ENCODE measurements around the gene PPIL6.

DNA sequence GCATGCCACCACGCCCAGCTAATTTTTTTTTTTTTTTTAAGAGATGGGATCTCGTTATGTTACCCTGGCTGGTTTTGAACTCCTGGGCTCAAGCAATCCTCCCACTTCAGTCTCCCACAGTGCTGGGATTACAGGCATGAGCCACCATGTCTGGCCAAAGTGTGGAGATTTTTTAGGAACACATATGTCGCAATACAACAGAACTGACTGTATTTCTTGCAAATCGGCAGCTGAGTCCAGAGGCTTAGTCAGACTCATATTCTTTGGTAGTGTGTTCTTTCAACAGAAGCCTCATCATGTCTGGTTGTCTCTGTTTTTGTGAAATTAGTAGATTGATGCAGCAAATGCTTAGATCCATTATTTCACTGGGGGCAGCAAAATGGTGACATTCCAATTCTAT is 34.2 kb downstream of the PPIL6 start:
- TF ChIP-seq POLR2A (IDR thresholded peaks at IDR 0.05; ENCODE audit: low read depth, low read length) (no peak), SPI1 (IDR thresholded peaks at IDR 0.05; ENCODE audit: low read depth, low read length) (no peak), TAF1 (IDR thresholded peaks at IDR 0.05; ENCODE audit: low read depth, low read length) (no peak), POLR2AphosphoS5 (IDR thresholded peaks at IDR 0.05; ENCODE audit: low read depth, low read length) (no peak), POU2F2 (IDR thresholded peaks at IDR 0.05; ENCODE audit: low read depth, low read length) (no peak)

Measured in GM12891 (cell line).